ENCODE data around the gene CCDC186. TPM values are rescaled to one million over a fixed set of nuclear protein-coding genes. Genes with fewer than 3 reads are reported as not detected.

The CCDC186 gene
- total and polyA plus RNA-seq, 2 of the 4 experiments (the other 2 are of a cell fraction), result 3.0 to 6.1 TPM

DNA sequence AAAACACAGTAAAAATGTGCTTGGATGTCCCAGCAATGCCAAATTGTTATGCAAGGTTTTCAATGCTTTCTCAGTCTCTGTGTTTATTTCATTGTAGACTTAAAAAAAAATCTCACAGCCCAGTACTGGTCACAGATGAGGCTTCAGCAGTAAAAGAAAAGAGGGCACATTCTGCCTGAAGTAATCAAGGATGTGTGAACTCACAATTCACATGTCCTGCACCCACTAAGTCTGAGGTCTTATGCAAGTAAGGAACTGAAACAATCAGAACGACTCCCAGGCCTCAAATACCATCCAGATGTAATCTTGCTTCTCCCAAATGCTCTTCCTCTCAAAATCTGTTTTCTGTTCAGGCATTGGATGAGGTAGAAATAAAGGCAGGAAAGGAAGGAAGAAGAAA is 96.7 kb downstream of the CCDC186 start:
- H3K18ac ChIP-seq (ENCODE audit: low read depth, low read length), result no peak overlapping the region
- TF ChIP-seq SMC3 (IDR thresholded peaks at IDR 0.05; ENCODE audit: low read depth, low read length) (no peak), POLR2A (IDR thresholded peaks at IDR 0.05; ENCODE audit: low read depth, low read length) (no peak), RCOR1 (IDR thresholded peaks at IDR 0.05; ENCODE audit: insufficient replicate concordance, low read length) (no peak), NFE2L2 (IDR thresholded peaks at IDR 0.05; ENCODE audit: low read depth, low read length) (no peak), MAZ (IDR thresholded peaks at IDR 0.05; ENCODE audit: borderline replicate concordance, low read depth, low read length) (no peak), CTCF (conservative IDR thresholded peaks at IDR 0.05; ENCODE audit: low read depth, low read length) (no peak), FOS (IDR thresholded peaks at IDR 0.05; ENCODE audit: low read depth, low read length) (no peak), ELK1 (IDR thresholded peaks at IDR 0.05; ENCODE audit: borderline replicate concordance, low read depth, low read length) (no peak), BHLHE40 (IDR thresholded peaks at IDR 0.05; ENCODE audit: low read depth, low read length) (no peak), MXI1 (IDR thresholded peaks at IDR 0.05; ENCODE audit: borderline replicate concordance, low read depth, low read length) (no peak), CEBPB (IDR thresholded peaks at IDR 0.05; ENCODE audit: low read depth, low read length) (no peak), MAFK (IDR thresholded peaks at IDR 0.05; ENCODE audit: low read depth, low read length) (no peak), USF2 (IDR thresholded peaks at IDR 0.05; ENCODE audit: low read depth, low read length) (no peak), RFX5 (IDR thresholded peaks at IDR 0.05; ENCODE audit: low read depth, low read length) (no peak), RAD21 (IDR thresholded peaks at IDR 0.05; ENCODE audit: low read length) (no peak), CHD1 (IDR thresholded peaks at IDR 0.05; ENCODE audit: low read depth, low read length) (no peak)
- no peak overlapping the region for H4K5ac ChIP-seq (ENCODE audit: low read depth, low read length)
- intact Hi-C loops (cut with micrococcal nuclease), result no loop called here
- peaks cover 6% of the 10 kb centered on the region for H3K27me3 ChIP-seq (ENCODE audit: control insufficient read depth, insufficient read depth, low read length)
- no peaks in the 10 kb centered on the region for H3K9me1 ChIP-seq (ENCODE audit: insufficient read depth, low read length)
- no peaks in the 10 kb centered on the region for H3K36me3 ChIP-seq (ENCODE audit: control insufficient read depth, insufficient read depth, low read length)
- no peak overlapping the region for H4K8ac ChIP-seq (ENCODE audit: low read depth in 2 of 2, low read length in 2 of 2)
- H3K14ac ChIP-seq (replicated peaks; ENCODE audit: low read depth, low read length), result no peak overlapping the region
- ATAC-seq (ENCODE audit: low read depth), result no peak
- H3K4me2 ChIP-seq (ENCODE audit: low read depth, low read length), result no peak overlapping the region
- H3K9ac ChIP-seq (ENCODE audit: low read depth, low read length), result no peak overlapping the region
- no peaks in the 10 kb centered on the region for H4K20me1 ChIP-seq (ENCODE audit: insufficient read depth, low read length)
- no peak overlapping the region for H3K4ac ChIP-seq (ENCODE audit: low read depth, low read length)
- BruUV-seq (replicated peaks), result no TSS peak
- no peak overlapping the region for H3K56ac ChIP-seq (ENCODE audit: extremely low read depth, insufficient read depth, low read length)
- no peak overlapping the region for H4K91ac ChIP-seq (ENCODE audit: insufficient read depth, low read depth, low read length)
- DNase-seq, result no peak
- H2AFZ ChIP-seq (replicated peaks; ENCODE audit: low read length, poor library complexity), result no peak overlapping the region
- dilution Hi-C loops (cut with HindIII; ENCODE audit: low sequenced_read_pairs, unreplicated experiment), result no loop called here
- ChIA-PET POLR2A (ENCODE audit: unreplicated experiment) (no interaction called here), CTCF (no interaction called here)
- H2BK20ac ChIP-seq (ENCODE audit: low read depth, low read length), result no peak overlapping the region
- H2AK9ac ChIP-seq (replicated peaks; ENCODE audit: low read depth, low read length, poor library complexity), result no peak overlapping the region
- no peaks in the 10 kb centered on the region for H3K79me1 ChIP-seq (ENCODE audit: low read depth in 1 of 2, low read length in 2 of 2)
- H2BK120ac ChIP-seq (ENCODE audit: low read depth, low read length), result no peak overlapping the region
- H2AK5ac ChIP-seq (ENCODE audit: low read depth, low read length), result no peak overlapping the region
- H3K4me1 ChIP-seq (ENCODE audit: control insufficient read depth, insufficient read depth, low read length), result no peaks in the 10 kb centered on the region
- WGBS, 2 experiments (ENCODE audit: extremely low coverage in 2 of 2, insufficient read length in 1 of 2), result no CpG with 5 or more reads among the region's 1 CpG
- H3K9me3 ChIP-seq (ENCODE audit: control insufficient read depth, insufficient read depth, low read length), result no peaks in the 10 kb centered on the region
- H2BK5ac ChIP-seq (ENCODE audit: low read depth, low read length, poor library complexity, severe bottlenecking), result no peak overlapping the region
- in situ Hi-C loops (cut with MboI; ENCODE audit: low sequenced_read_pairs), result no loop called here
- no peak overlapping the region for H3K23ac ChIP-seq (ENCODE audit: low read depth, low read length)
- H3K27ac ChIP-seq (ENCODE audit: insufficient read depth, low read length), result no peak overlapping the region
- no peak overlapping the region for H3K4me3 ChIP-seq (ENCODE audit: insufficient read depth, low read depth, low read length)
- no peak overlapping the region for H2BK15ac ChIP-seq (ENCODE audit: low read depth, low read length)
